Psoas muscle (tissue), 8 donors: ENCODE results near the gene WASF2. TPM values are rescaled to one million over a fixed set of nuclear protein-coding genes. Genes with fewer than 3 reads are reported as not detected.

Experiments
- ATAC-seq, 4 donors: fragments of 200-7000 bp; cut with Tn5 transposase; one replicate each; pipeline ENCODE4 v1.9.1; 2020; ENCODE audit warnings: moderate library complexity in 3 of 4, mild to moderate bottlenecking in 2 of 4
- DNase-seq, 2 donors: peaks; one replicate each; pipeline ENCODE4 v3.0.0-alpha.2; 2020
- H3K27ac ChIP-seq: fragments of 200-600 bp; one replicate; pipeline ENCODE4 v1.8.0; 2022
- H3K27me3 ChIP-seq, 3 donors: fragments of 200-600 bp in 1 of 3; one replicate each; pipeline versions ENCODE4 v1.6.1 to v1.8.0; 2013 to 2022; ENCODE audit warnings: low read length in 2 of 3, mild to moderate bottlenecking in 2 of 3, moderate library complexity in 1 of 3; ENCODE audit not compliant: insufficient read depth in 3 of 3
- H3K36me3 ChIP-seq, 2 donors: fragments of 200-600 bp in 1 of 2; one replicate each; pipeline versions ENCODE4 v1.6.1 to v1.8.0; 2013 to 2022; ENCODE audit warnings: low read depth in 1 of 2, mild to moderate bottlenecking in 1 of 2, moderate library complexity in 1 of 2; ENCODE audit not compliant: insufficient read depth in 1 of 2
- H3K4me1 ChIP-seq: fragments of 200-600 bp; one replicate; pipeline ENCODE4 v1.8.0; 2022
- H3K4me3 ChIP-seq: fragments of 200-600 bp; one replicate; pipeline ENCODE4 v1.8.0; 2022; ENCODE audit warnings: mild to moderate bottlenecking
- H3K9me3 ChIP-seq: fragments of 200-600 bp; one replicate; pipeline ENCODE4 v1.8.0; 2022
- WGBS, 3 donors: extraction: QIAGEN DNeasy Blood & Tissue Kit; methylation state at CpG; one replicate each; pipeline versions ENCODE4 v1.1.6 to v1.1.7; 2013; 5-methylcytosine and 5-hydroxymethylcytosine counted together
- intact Hi-C, 2 donors: fragments of 100-400 bp; cut with DNase I; formaldehyde crosslinking; loops; one replicate each; pipeline versions ENCODE4 v1.11.0 to v1.14.2; 2022
- polyA plus RNA-seq, 3 donors: library from polyadenylated mRNA; stranded (reverse); fragments of 200-250 nt; gene quantifications; one replicate each; pipeline ENCODE4 v1.2.3, GENCODE V29; 2013
- total RNA-seq, 4 donors: library from RNA; stranded (reverse); fragmentation: NEBNext Ultra II Directional in 2 of 4; extraction: Animal tissue kit (Norgen Biotek cat#: 25700) in 2 of 4; gene quantifications; one replicate each; pipeline versions ENCODE4 v1.2.1 to v1.2.4, GENCODE V29; 2021 to 2023
- TF ChIP-seq, protein P1 (sequence below): fragments of 200-600 bp; IDR thresholded peaks from one replicate; pipeline ENCODE4 v1.8.0; 2022; ENCODE audit warnings: antibody characterized with exemption
- donor health status: healthy with polysubstance abuse.
- donor health status: DM: no; HTN: no; CAD: no; lungs with moderate emphysema.
- donor health status: Bipolar disorder and iron deficiency.
- donor health status: healthy.
- donor health status: DM: yes; HTN: yes; CAD: no.
- donor health status: DM: no; HTN: no; CAD: no.
- donor health status: DM: no; HTN: no; CAD: no.
- donor health status: DM: yes; HTN: yes; CAD: no.

WASF2 gene
- total and polyA plus RNA-seq, 7 donors = 7.9 to 40.6 (median 29.4) TPM

DNA sequence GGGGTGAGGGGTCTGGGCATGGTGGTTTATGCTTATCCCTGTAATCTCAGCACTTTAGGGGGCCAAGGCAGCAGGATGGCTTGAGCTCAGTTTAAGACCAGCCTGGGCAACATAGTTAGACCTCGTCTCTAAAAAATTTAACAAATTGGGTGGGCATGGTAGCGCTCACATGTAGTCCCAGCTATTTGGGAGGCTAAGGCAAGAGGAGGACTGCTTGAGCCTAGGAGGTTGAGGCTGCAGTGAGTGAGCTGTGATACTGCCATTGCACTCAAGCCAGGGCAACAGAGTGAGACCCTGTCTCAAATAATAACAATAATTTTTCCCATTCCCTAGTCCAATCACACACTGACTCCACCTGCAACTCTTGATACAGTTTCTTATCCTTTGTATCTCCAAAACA, 6.3 kb downstream of the WASF2 start:
- DNase-seq (no peak), ATAC-seq (no peak)
- TF ChIP-seq, protein P1, sequence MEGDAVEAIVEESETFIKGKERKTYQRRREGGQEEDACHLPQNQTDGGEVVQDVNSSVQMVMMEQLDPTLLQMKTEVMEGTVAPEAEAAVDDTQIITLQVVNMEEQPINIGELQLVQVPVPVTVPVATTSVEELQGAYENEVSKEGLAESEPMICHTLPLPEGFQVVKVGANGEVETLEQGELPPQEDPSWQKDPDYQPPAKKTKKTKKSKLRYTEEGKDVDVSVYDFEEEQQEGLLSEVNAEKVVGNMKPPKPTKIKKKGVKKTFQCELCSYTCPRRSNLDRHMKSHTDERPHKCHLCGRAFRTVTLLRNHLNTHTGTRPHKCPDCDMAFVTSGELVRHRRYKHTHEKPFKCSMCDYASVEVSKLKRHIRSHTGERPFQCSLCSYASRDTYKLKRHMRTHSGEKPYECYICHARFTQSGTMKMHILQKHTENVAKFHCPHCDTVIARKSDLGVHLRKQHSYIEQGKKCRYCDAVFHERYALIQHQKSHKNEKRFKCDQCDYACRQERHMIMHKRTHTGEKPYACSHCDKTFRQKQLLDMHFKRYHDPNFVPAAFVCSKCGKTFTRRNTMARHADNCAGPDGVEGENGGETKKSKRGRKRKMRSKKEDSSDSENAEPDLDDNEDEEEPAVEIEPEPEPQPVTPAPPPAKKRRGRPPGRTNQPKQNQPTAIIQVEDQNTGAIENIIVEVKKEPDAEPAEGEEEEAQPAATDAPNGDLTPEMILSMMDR = no peak
- 87 to 92% (median 89%) methylated on average over 2 of the region's 2 CpGs for WGBS, 3 donors
- Histone ChIP-seq H3K4me1 (peaks cover 56% of the 10 kb centered on the region), H3K27me3 (no peaks in the 10 kb centered on the region), H3K4me3 (no peak overlapping the region), H3K27ac (no peak overlapping the region), H3K9me3 (no peaks in the 10 kb centered on the region), H3K36me3 (peaks cover 0 to under 1% of the 10 kb centered on the region in 2 donors)
- intact Hi-C loops = loop anchor here (5.0 kb wide), 2 partner anchors 46 to 56 kb away; no protein-coding TSS in a partner anchor

DNA sequence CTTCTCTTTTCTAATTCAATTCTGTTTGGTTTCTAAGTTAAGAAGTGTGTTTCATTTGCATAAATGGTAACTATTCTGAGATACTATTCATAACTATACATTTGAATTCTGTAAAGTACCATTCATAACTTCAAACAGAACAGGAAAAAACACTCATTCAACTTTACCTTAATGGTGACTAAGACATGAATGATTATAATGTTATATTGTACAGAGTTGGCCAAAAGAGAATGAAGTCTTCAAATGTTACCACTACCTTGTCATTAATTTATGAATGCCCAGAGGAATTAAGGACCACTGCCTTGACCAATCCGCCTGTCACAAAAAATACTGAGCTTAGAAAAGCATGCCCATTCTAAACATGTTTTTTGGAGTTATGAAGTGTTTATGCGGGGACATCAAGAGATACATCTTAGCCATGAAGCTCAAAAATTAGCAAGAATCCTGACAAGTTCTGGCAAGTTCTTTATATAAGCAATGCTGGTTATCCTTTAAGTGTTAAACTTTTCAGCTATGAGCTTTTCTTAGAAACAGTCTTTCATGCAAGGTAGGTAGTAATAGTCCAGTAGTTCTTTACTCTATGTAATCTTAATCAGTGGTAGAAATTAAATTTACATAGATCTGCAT, 7.9 kb downstream of the WASF2 start:
- Histone ChIP-seq H3K27me3 (no peaks in the 10 kb centered on the region), H3K36me3 (peaks cover 0 to 6% of the 10 kb centered on the region in 2 donors), H3K4me1 (peaks cover 53% of the 10 kb centered on the region), H3K27ac (no peak overlapping the region), H3K4me3 (no peak overlapping the region), H3K9me3 (no peaks in the 10 kb centered on the region)
- no peak for DNase-seq
- no peak for ATAC-seq
- intact Hi-C loops = loop anchor here (5.0 kb wide), 2 partner anchors 45 to 55 kb away; no protein-coding TSS in a partner anchor
- TF ChIP-seq, protein P1 = no peak
- WGBS, 3 donors = 75 to 79% (median 76%) methylated on average over 2 of the region's 2 CpGs

DNA sequence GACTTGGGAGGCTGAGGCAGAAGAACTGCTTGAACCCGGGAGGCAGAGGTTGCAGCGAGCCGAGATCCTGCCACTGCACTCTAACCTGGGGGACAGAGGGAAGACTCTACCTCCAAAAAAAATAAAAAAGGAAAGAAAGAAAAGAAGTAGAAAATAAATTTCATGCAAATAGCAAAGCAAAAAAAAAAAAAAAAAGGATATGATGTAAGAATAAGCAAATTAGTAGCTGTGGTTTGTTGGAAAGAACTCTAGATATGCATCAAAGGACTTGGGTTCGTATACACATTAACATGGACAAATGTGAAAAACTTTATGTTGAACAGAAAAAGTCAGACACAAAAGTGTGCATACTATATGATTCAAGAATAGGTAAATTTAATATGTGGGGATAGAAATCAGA, 11.9 kb downstream of the WASF2 start:
- TF ChIP-seq, protein P1 = no peak
- intact Hi-C loops = no loop called here
- Histone ChIP-seq H3K4me3 (no peak overlapping the region), H3K27ac (no peak overlapping the region), H3K27me3 (no peaks in the 10 kb centered on the region), H3K36me3 (peaks cover 0 to 6% of the 10 kb centered on the region in 2 donors), H3K4me1 (peaks cover 62% of the 10 kb centered on the region), H3K9me3 (no peaks in the 10 kb centered on the region)
- ATAC-seq (no peak), DNase-seq (no peak)
- WGBS, 3 donors = 94 to 97% (median 97%) methylated on average over 4 of the region's 4 CpGs

DNA sequence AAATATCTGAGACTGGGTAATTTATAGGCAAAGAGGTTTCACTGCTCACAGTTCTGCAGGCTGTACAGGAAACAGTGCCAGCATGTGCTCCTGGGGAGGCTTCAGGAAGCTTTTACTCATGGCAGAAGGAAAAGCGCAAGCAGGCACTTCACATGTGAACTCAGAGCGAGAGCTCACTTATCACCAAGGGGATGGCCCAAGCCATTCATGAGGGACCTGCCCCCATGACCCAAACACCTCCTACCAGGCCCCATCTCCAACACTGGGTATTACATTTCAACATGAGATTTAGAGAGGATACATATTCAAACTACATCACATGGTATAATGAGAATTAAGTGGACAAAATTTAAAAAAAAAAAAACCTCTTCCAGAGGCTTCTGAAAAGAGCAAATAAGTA, 13.7 kb downstream of the WASF2 start:
- H3K27me3 ChIP-seq = no peaks in the 10 kb centered on the region
- peaks cover 54% of the 10 kb centered on the region for H3K4me1 ChIP-seq
- H3K27ac ChIP-seq = no peak overlapping the region
- DNase-seq = no peak
- H3K4me3 ChIP-seq = no peak overlapping the region
- H3K36me3 ChIP-seq = peaks cover 0 to 6% of the 10 kb centered on the region in 2 donors
- WGBS, 3 donors = 83 to 85% (median 84%) methylated on average over 2 of the region's 2 CpGs
- TF ChIP-seq, protein P1 = no peak
- peak in 2 of 4 donors; percentile 20 to 22 for ATAC-seq
- no peaks in the 10 kb centered on the region for H3K9me3 ChIP-seq
- intact Hi-C loops = no loop called here

DNA sequence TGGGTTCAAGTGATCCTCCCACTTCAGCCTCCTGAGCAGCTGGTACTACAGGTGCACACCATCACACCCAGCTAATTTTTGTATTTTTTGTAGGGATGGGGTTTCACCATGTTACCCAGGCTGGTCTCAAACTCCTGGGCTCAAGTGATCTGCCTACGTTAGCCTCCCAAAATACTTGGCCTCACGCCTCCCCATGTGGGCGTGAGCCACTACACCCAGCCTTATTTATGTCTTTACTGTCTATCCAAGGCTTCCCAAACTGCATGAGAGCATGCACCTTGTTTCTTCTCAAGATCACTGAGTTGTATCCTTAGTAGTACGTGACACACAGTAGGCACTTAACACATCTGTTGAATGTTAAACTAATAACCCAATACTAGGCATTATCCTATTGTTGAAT, 14.2 kb downstream of the WASF2 start:
- no peaks in the 10 kb centered on the region for H3K9me3 ChIP-seq
- DNase-seq (no peak), ATAC-seq (no peak)
- H3K27ac ChIP-seq = no peak overlapping the region
- intact Hi-C loops = no loop called here
- H3K4me1 ChIP-seq = peaks cover 53% of the 10 kb centered on the region
- H3K27me3 ChIP-seq = no peaks in the 10 kb centered on the region
- no peak overlapping the region for H3K4me3 ChIP-seq
- TF ChIP-seq, protein P1 = no peak
- H3K36me3 ChIP-seq = peaks cover 0 to 6% of the 10 kb centered on the region in 2 donors
- whole genome bisulfite sequencing, 3 donors = 61 to 84% (median 65%) methylated on average over 4 of the region's 4 CpGs
